Activated CD4-positive, alpha-beta T cell treated with anti-CD3 and anti-CD28 coated beads, Interleukin-2, amount 10 ng/mL, durations not matched to agents 24 days and 14 days (primary cell): Measurements from ENCODE around the gene FBLN7. TPM values are rescaled to one million over a fixed set of nuclear protein-coding genes. Genes with fewer than 3 reads are reported as not detected.

Experiments used
- DNase-seq: peaks from one replicate; pipeline ENCODE4 v3.0.0; 2022
- H3K27ac Mint-ChIP-seq: one replicate; pipeline ENCODE4 v1.8.0; 2022; ENCODE audit warnings: mild to moderate bottlenecking, mixed read lengths
- H3K27me3 Mint-ChIP-seq: one replicate; pipeline ENCODE4 v1.8.0; 2022; ENCODE audit warnings: mixed read lengths
- H3K36me3 Mint-ChIP-seq: one replicate; pipeline ENCODE4 v1.8.0; 2022; ENCODE audit warnings: low read depth, mild to moderate bottlenecking, mixed read lengths
- H3K4me1 Mint-ChIP-seq: one replicate; pipeline ENCODE4 v1.8.0; 2021; ENCODE audit warnings: mixed read lengths
- H3K4me3 Mint-ChIP-seq: one replicate; pipeline ENCODE4 v1.8.0; 2022; ENCODE audit warnings: mild to moderate bottlenecking, moderate library complexity, mixed read lengths
- H3K9me3 Mint-ChIP-seq: one replicate; pipeline ENCODE4 v1.8.0; 2021; ENCODE audit warnings: mixed read lengths
- intact Hi-C: fragments of 100-400 bp; cut with micrococcal nuclease; formaldehyde crosslinking; loops from one replicate; pipeline ENCODE4 v1.15.1; 2023
- total RNA-seq: library from RNA; stranded (reverse); gene quantifications from 2 replicates; pipeline ENCODE4 v1.2.3, GENCODE V29; 2022

FBLN7 gene
- total RNA-seq, 1 donor from 2014 or later = 26.8 TPM

GRCh38 chr2:112148477-112148876 lies 10.3 kb downstream of the FBLN7 start:
- Mint-ChIP-seq H3K27ac (no peak overlapping the region), H3K27me3 (peaks cover 8% of the 10 kb centered on the region), H3K4me1 (peaks cover 6% of the 10 kb centered on the region), H3K4me3 (no peak overlapping the region), H3K9me3 (no peaks in the 10 kb centered on the region), H3K36me3 (peaks cover 2% of the 10 kb centered on the region)
- no peak for DNase-seq
- intact Hi-C loops = no loop called here

DNA sequence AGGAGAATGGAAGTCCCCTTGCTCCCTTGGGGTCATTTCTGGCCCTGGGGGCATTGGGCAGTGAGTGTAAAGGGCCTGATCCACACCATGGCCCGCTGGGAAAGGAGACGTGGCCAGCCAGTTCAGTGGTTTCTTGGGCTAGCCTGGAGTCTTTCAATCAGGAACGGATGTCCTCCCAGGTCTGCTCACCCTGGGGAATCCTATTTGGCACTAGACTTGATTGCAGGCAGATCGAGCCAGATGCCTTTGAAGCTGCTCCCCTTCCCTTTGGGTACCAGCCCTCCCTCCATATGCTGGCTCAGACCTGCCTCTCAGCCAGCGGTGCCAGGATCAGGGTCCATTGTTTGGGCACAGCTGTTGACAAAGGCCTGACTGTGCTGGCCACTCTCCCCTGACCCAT lies 11.0 kb downstream of the FBLN7 start:
- intact Hi-C loops = no loop called here
- DNase-seq = no peak
- Mint-ChIP-seq H3K27ac (no peak overlapping the region), H3K36me3 (peaks cover 2% of the 10 kb centered on the region), H3K4me1 (peaks cover 10% of the 10 kb centered on the region), H3K9me3 (no peaks in the 10 kb centered on the region), H3K27me3 (peaks cover 8% of the 10 kb centered on the region), H3K4me3 (no peak overlapping the region)

DNA sequence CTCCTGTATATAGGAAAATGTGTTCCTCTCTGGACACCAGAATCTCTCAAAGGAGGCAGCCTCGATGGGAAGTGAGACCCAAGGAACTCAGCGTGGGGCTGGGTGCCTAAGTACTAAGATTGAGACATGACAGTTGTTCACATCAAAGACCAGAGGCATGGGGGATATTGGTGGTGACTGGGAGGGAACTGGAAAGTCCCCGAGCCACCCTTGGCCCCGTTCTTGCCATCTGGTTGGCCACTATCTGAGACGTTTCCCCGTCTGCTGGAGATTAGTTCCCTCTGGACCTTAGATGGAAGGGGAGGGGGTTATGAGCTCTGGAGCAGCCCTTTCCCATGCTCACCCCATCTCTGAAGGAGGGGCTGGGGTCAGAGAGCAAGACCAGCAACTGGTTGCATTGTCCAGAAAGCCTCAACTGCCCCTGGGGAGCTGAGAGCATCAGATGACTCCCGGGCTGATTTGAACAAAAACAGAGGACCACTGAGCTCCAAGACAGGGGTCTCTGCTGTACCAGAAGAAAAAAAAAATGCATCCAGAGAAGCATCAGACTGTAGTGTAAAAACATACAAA lies 11.8 kb downstream of the FBLN7 start:
- intact Hi-C loops = no loop called here
- DNase-seq = no peak

GRCh38 chr2:112150447-112150846 lies 12.3 kb downstream of the FBLN7 start:
- Mint-ChIP-seq H3K4me3 (no peak overlapping the region), H3K36me3 (peaks cover 2% of the 10 kb centered on the region), H3K9me3 (no peaks in the 10 kb centered on the region), H3K27ac (no peak overlapping the region), H3K27me3 (peaks cover 8% of the 10 kb centered on the region), H3K4me1 (peaks cover 22% of the 10 kb centered on the region)
- intact Hi-C loops = no loop called here
- DNase-seq = no peak

More for the DNA sequence above, 11.8 kb downstream of the FBLN7 start:
- H3K36me3 Mint-ChIP-seq = peaks cover 2% of the 10 kb centered on the region
- H3K27ac Mint-ChIP-seq = no peak overlapping the region
- no peak overlapping the region for H3K4me3 Mint-ChIP-seq
- peaks cover 18% of the 10 kb centered on the region for H3K4me1 Mint-ChIP-seq
- H3K27me3 Mint-ChIP-seq = peaks cover 8% of the 10 kb centered on the region
- H3K9me3 Mint-ChIP-seq = no peaks in the 10 kb centered on the region

DNA sequence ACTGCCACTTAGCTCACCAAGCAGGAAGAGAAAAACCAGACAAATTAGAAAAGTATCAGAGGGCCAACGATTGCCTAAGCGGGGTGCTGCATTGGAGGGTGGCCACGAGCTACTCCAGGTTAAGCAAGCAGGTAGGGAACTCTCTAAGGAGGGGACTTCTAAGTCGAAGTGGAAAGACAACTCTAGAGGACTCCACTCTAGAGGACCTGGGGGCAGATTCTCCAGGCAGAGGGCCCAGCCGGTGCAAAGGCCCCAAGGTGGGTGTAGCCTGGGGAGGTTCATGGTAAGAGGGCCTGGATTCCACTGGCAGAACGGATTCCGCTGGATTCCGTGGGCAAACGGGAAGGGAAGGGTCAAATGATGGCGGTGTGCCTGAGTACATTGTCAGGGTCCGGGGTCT lies 12.7 kb downstream of the FBLN7 start:
- no peak for DNase-seq
- peaks cover 8% of the 10 kb centered on the region for H3K27me3 Mint-ChIP-seq
- peaks cover 2% of the 10 kb centered on the region for H3K36me3 Mint-ChIP-seq
- no peak overlapping the region for H3K27ac Mint-ChIP-seq
- intact Hi-C loops = no loop called here
- no peak overlapping the region for H3K4me3 Mint-ChIP-seq
- H3K9me3 Mint-ChIP-seq = no peaks in the 10 kb centered on the region
- peaks cover 26% of the 10 kb centered on the region for H3K4me1 Mint-ChIP-seq

DNA sequence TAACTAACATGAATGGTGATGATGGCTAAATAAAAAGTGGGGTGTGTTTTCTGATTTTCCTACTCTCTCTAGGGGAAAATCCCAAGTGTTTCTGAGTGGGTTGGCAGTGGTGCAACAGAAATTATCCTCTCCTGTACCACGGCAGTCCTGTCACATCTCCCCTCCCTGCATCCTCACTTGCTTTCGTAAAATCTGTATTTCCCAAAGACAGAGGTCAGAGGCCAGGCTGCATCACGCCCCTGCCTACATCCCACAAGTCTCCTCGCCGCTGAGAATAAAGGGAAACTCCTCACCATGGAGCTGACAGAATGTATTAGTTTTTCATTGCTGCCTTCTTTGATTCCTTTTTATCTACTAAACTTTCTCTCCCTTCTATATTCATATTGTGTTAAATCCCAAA lies 13.1 kb downstream of the FBLN7 start:
- no peak for DNase-seq
- Mint-ChIP-seq H3K4me1 (peaks cover 31% of the 10 kb centered on the region), H3K9me3 (no peaks in the 10 kb centered on the region), H3K27me3 (peaks cover 8% of the 10 kb centered on the region), H3K36me3 (peaks cover 2% of the 10 kb centered on the region), H3K27ac (no peak overlapping the region), H3K4me3 (no peak overlapping the region)
- intact Hi-C loops = no loop called here

DNA sequence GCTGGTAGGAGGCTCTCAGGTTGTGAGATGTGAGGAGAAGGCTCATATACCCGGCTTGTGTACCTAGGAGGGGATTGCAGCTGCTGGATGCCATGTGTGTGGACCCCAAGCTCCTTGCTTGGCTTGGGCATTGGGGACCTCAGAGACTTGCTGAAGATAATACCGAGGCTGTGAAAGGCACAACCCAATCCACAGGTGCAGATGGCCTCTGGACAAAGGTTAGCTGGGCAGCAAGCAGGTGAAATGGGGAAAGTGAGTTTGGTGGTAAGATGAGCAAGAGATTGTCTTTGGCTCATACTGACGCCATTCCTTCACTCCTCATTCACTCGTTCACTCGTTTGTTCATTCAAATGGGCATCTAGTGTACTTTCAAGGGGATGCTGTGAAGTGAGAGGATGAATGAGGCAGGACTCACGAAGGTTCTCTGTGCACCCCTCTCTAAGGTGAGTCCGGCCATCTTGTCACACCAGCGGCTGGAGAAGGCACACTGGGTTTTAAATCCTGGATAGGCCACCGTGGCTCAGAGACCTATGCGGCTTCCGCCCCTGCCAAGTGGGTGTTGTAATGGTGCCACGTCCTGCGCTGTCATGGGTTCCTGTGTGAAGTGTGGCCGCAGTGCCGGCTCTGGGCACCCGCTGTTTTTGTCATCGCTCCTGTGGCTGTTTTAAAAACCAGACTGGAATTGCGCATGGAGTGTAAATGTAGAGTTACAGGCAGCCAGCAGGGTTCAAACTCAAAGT lies 13.7 kb downstream of the FBLN7 start:
- Mint-ChIP-seq H3K27ac (no peak overlapping the region), H3K27me3 (peaks cover 5% of the 10 kb centered on the region), H3K4me3 (no peak overlapping the region), H3K4me1 (peaks cover 36% of the 10 kb centered on the region), H3K36me3 (peaks cover 2% of the 10 kb centered on the region), H3K9me3 (no peaks in the 10 kb centered on the region)
- DNase-seq = no peak
- intact Hi-C loops = no loop called here

DNA sequence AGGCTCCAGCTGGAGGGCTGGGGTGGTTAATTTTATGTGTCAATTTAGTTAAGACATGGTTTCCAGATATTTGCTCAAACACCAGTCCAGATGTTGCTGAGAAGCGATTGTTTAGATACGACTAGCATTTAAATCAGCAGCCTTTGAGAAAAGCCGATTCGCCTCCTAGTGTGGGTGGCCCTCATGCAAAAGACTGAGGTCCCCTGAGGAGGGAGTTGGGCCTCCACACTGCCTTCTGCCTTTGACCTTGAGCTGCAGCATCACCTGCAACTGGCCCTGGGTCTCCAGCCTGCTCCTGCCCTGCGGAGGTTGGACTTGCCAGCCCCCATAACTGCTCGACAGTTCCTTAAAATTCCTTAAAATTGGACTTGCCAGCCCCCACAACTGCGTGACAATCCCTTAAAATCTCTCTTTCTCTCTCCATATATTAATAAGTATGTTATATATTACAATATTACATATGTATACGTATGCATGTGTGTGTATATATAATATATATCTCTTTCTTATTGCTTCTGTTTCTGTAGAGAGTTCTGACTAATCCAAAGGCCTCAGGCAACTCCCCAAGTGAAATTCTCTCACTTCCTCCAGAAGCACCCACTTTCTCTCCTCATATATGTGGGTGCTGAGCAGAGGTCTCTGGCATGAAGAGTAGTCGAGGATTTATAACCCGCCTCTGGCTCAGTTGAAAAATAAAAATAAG lies 14.4 kb downstream of the FBLN7 start:
- intact Hi-C loops = no loop called here
- Mint-ChIP-seq H3K36me3 (peaks cover 2% of the 10 kb centered on the region), H3K4me1 (peaks cover 39% of the 10 kb centered on the region), H3K4me3 (no peak overlapping the region), H3K9me3 (no peaks in the 10 kb centered on the region), H3K27ac (no peak overlapping the region), H3K27me3 (peaks cover under 1% of the 10 kb centered on the region)
- no peak for DNase-seq

- no peak overlapping the region for H3K4me3 Mint-ChIP-seq
- intact Hi-C loops = no loop called here
- H3K27me3 Mint-ChIP-seq = no peaks in the 10 kb centered on the region
- H3K27ac Mint-ChIP-seq = no peak overlapping the region
- no peak for DNase-seq
- peaks cover 39% of the 10 kb centered on the region for H3K4me1 Mint-ChIP-seq
- H3K9me3 Mint-ChIP-seq = no peaks in the 10 kb centered on the region
- peaks cover 2% of the 10 kb centered on the region for H3K36me3 Mint-ChIP-seq
Observed at GRCh38 chr2:112153179-112153490, 14.9 kb downstream of the FBLN7 start.

- Mint-ChIP-seq H3K4me1 (peaks cover 39% of the 10 kb centered on the region), H3K27ac (no peak overlapping the region), H3K36me3 (peaks cover 2% of the 10 kb centered on the region), H3K9me3 (no peaks in the 10 kb centered on the region), H3K27me3 (no peaks in the 10 kb centered on the region), H3K4me3 (no peak overlapping the region)
- intact Hi-C loops = no loop called here
- DNase-seq = no peak
Observed at GRCh38 chr2:112153501-112153900, 15.3 kb downstream of the FBLN7 start.

DNA sequence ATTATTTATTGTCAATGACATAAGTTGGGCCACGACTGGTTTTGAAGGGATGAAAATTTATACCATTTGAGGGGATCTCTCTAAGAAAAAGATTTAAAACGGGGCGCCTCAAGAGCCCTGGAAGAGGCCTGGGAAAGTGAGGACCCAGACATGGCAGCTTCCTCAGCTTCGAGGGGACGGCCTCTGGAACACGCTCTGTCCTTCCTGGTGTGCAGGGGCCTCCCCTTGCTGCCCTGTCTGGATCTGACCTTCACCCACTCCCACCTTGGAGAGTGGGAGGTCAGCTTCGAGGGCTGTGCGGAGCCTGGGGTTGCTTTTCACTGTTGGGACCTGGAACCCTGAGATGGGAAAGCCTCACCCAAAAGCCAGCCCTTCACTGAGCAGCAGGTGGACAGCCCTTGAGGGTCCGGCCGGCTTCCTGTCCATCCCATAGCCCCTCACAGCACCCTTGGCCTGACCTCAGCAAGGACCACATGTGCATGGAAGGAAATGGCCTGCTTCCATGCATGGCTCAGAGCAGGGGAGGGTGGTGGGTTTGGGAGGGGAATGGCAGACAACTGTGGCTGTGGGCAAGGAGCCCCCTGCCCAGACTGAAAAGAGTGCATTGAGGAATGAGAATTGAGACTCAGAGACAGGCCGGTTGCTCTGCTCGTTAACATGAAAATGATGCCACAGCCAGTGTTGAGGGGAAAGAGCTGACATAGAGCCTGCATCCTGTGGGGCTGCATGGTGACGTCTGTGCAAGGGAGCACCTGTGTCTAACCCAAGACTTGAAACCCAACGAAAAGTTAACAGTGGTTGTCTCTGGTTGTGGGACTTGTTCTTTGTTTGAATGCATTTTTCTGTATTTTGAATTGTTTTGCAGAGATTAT lies 16.3 kb downstream of the FBLN7 start:
- intact Hi-C loops = no loop called here
- H3K36me3 Mint-ChIP-seq = no peaks in the 10 kb centered on the region
- peak; percentile 79 for DNase-seq
- no peak overlapping the region for H3K4me3 Mint-ChIP-seq
- no peaks in the 10 kb centered on the region for H3K9me3 Mint-ChIP-seq
- peak overlapping the region; percentile 37 for H3K27ac Mint-ChIP-seq
- peaks cover 39% of the 10 kb centered on the region for H3K4me1 Mint-ChIP-seq
- no peaks in the 10 kb centered on the region for H3K27me3 Mint-ChIP-seq

DNA sequence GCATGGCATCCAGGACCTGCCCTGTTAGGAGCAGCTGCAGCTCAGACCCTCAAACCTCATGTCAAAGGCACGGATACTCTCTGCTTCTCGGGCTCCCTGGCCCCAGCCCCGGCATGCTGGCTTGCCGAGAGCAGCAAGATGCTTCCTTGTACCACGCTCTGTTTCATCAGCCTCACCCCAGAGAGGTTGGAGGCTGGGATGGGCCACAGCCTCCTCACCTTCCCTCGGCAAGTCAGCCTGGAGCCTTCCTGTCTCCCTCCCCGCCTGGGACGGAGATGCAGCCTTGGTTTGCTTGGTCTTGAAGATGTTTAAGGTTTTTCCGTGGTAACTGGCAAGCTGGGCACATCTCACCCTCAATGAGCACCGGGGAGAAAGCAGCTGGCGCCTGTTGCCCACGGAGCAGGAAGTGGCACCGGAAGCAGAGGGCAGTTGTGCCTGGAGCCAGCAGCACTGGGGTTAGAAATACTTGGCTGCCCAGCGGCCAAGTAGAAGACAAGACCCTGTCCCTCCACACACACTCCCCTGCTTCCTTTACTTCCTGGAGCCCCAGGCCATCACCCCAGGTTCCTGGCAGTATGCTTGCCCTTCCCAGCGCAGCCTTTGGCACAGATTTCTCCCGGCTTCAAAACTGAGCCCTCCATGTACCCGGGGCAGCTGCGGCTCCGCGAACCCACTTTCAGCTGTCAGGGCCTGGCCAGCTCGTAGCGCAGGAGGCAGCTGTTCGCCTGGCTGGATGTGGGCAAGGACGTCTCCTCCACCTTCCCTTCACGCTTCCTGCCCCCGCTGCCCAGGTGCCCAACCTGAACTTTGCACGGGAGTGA lies 17.4 kb downstream of the FBLN7 start:
- Mint-ChIP-seq H3K27me3 (no peaks in the 10 kb centered on the region), H3K4me3 (peak overlapping the region; percentile 36), H3K9me3 (no peaks in the 10 kb centered on the region), H3K27ac (peak overlapping the region; percentile 68), H3K36me3 (no peaks in the 10 kb centered on the region), H3K4me1 (peaks cover 44% of the 10 kb centered on the region)
- peak; percentile 72 for DNase-seq
- intact Hi-C loops = no loop called here
